CD8-positive, alpha-beta memory T cell (primary cell): ENCODE results near the gene YAP1. TPM values are rescaled to one million over a fixed set of nuclear protein-coding genes. Genes with fewer than 3 reads are reported as not detected.

Experiments
- CTCF ChIA-PET: fragments of 350-600 bp; sonication (Branson Sonifier 250); formaldehyde crosslinking; loops from one replicate; lab custom pipeline; 2021; ENCODE audit warnings: antibody characterized with exemption; lab: Charles Lee
- POLR2A ChIA-PET: fragments of 350-600 bp; sonication (Branson Sonifier 250); formaldehyde crosslinking; loops from one replicate; lab custom pipeline; 2021; ENCODE audit warnings: antibody characterized with exemption; lab: Charles Lee
- DNase-seq, 5 donors: peaks; one replicate each; pipeline versions ENCODE4 v3.0.0 to v3.0.0-alpha.2; 2020 to 2022; ENCODE audit warnings: mixed read lengths in 1 of 5
- H3K27ac ChIP-seq: one replicate; pipeline ENCODE4 v1.7.0; 2013; ENCODE audit warnings: low read depth, mild to moderate bottlenecking, low read length, moderate library complexity
- H3K27me3 ChIP-seq: 2 replicates; pipeline ENCODE4 v1.7.0; 2013; ENCODE audit warnings: low read length, mild to moderate bottlenecking; ENCODE audit not compliant: insufficient read depth, poor library complexity, severe bottlenecking
- H3K36me3 ChIP-seq: 2 replicates; pipeline ENCODE4 v1.7.0; 2013; ENCODE audit warnings: mild to moderate bottlenecking, low read length, moderate library complexity; ENCODE audit not compliant: insufficient read depth
- H3K4me1 ChIP-seq: 2 replicates; pipeline ENCODE4 v1.7.0; 2013; ENCODE audit warnings: mild to moderate bottlenecking, low read length, moderate library complexity; ENCODE audit not compliant: insufficient read depth
- H3K4me3 ChIP-seq: 2 replicates; pipeline ENCODE4 v1.7.0; 2013; ENCODE audit warnings: mild to moderate bottlenecking, low read length
- H3K9me3 ChIP-seq: 2 replicates; pipeline ENCODE4 v1.7.0; 2013; ENCODE audit warnings: mild to moderate bottlenecking, low read length
- H3K27ac Mint-ChIP-seq, 8 donors: one replicate each; pipeline ENCODE4 v1.8.0; 2020 to 2021; ENCODE audit warnings: mixed read lengths in 8 of 8, mild to moderate bottlenecking in 6 of 8, inconsistent platforms in 3 of 8, moderate library complexity in 3 of 8
- H3K27me3 Mint-ChIP-seq, 2 donors: one replicate each; pipeline ENCODE4 v1.8.0; 2020 to 2021; ENCODE audit warnings: mixed read lengths in 2 of 2, mild to moderate bottlenecking in 1 of 2, moderate library complexity in 1 of 2
- H3K36me3 Mint-ChIP-seq, 3 donors: one replicate each; pipeline ENCODE4 v1.8.0; 2020 to 2021; ENCODE audit warnings: mixed read lengths in 3 of 3, inconsistent platforms in 1 of 3, mild to moderate bottlenecking in 1 of 3
- H3K4me1 Mint-ChIP-seq, 3 donors: one replicate each; pipeline ENCODE4 v1.8.0; 2020 to 2021; ENCODE audit warnings: mixed read lengths in 3 of 3, inconsistent platforms in 1 of 3, mild to moderate bottlenecking in 1 of 3
- H3K4me3 Mint-ChIP-seq, 7 donors: one replicate each; pipeline ENCODE4 v1.8.0; 2020 to 2021; ENCODE audit warnings: mixed read lengths in 7 of 7, mild to moderate bottlenecking in 6 of 7, moderate library complexity in 4 of 7, inconsistent platforms in 2 of 7
- H3K9me3 Mint-ChIP-seq, 5 donors: one replicate each; pipeline ENCODE4 v1.8.0; 2020 to 2022; ENCODE audit warnings: mixed read lengths in 5 of 5, mild to moderate bottlenecking in 3 of 5, moderate library complexity in 2 of 5, inconsistent platforms in 1 of 5
- polyA plus RNA-seq: library from polyadenylated mRNA; unstranded; fragments of 300-500 nt; fragmentation: Illumina TruSeq; gene quantifications from one replicate; pipeline ENCODE4 v1.2.3, GENCODE V29; 2021
- total RNA-seq, 2 experiments: library from RNA; stranded (reverse); gene quantifications; one replicate each; pipeline ENCODE4 v1.2.3, GENCODE V29; 2021

Gene YAP1
- total and polyA plus RNA-seq, 3 experiments from 2014 or later, result 0.12 to 0.42 (median 0.20) TPM

DNA sequence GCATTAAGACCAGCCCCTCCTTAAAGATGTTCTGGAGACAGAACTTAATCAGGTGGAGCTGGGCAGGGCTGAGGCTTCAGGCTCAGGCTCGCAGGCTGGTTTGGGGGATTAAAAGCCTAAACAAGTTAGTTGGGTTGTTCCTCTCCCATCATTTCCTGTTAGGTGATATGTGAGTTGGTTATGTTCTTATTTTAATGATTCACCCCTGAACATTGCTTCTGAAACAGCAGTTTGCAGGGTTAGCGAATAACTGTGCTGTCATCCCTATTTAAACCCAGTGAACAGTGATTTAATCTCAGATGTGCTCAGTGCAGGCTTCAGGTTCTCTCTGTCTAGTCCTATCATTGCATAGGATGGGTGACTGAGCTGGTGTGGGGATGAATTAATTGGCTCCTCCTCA is 159.7 kb downstream of the YAP1 start:
- H3K4me1 Mint-ChIP-seq, result peaks cover 20 to 30% (median 29%) of the 10 kb centered on the region in 3 donors
- H3K27me3 Mint-ChIP-seq, result peaks cover 13% of the 10 kb centered on the region in 2 donors
- H3K4me3 ChIP-seq, result no peak overlapping the region
- H3K27me3 ChIP-seq, result no peaks in the 10 kb centered on the region
- no peak overlapping the region for H3K27ac ChIP-seq
- no peak for DNase-seq
- ChIA-PET CTCF (interaction anchor here (0.8 to 2.9 kb wide), 8 partner anchors 10 to 397 kb away, joined by 3 to 9 read pairs (median 4); no protein-coding TSS in a partner anchor), POLR2A (no interaction called here)
- H3K4me1 ChIP-seq, result peaks cover 20% of the 10 kb centered on the region
- no peaks in the 10 kb centered on the region for H3K9me3 ChIP-seq
- peaks cover 0 to 2% (median 0%) of the 10 kb centered on the region in 5 donors for H3K9me3 Mint-ChIP-seq
- peak overlapping the region in 1 of 8 donors; percentile 25 for H3K27ac Mint-ChIP-seq
- H3K36me3 Mint-ChIP-seq, result no peaks in the 10 kb centered on the region
- H3K4me3 Mint-ChIP-seq, result peak overlapping the region in 5 of 7 donors; percentile 32 to 83 (median 75)
- no peaks in the 10 kb centered on the region for H3K36me3 ChIP-seq

DNA sequence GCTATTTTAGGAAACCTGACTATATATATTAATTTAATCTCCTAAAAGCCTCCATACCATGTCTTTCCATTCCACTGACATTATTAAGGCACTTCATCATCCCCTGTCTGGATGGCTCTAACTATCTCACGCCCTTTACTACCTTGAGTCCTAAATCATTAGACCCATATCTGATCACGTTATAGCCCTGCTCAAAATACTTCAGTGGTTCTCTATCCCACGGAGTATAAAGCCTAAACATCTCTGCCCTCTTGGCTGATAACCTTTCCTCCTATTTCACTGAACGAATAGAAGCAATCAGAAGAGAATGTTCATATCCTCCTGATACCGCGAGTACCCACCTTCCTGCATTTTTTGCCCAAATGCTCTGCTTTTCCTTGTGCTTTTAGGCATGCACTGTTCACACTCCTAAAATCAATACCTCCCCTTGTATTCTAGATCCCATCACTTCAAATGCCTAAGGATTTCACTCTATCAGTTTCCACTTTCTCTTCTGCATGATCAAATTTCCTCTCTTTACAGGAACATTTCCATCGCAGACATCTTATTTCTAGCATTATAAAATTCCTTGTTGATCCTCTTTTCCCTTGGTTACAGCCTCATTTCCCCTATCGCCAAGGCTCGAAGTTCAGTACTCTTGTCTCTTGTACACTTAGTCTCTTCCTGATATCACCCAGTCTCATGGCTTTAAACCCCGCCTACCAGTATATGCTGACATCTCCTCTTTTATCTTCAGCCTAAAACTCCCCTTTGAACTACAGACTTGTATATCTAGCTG is 162.0 kb downstream of the YAP1 start:
- Mint-ChIP-seq H3K27ac (no peak overlapping the region), H3K9me3 (peaks cover 0 to 2% (median 0%) of the 10 kb centered on the region in 5 donors), H3K4me1 (peaks cover 20 to 30% (median 29%) of the 10 kb centered on the region in 3 donors), H3K4me3 (no peak overlapping the region), H3K27me3 (peaks cover 17 to 32% of the 10 kb centered on the region in 2 donors), H3K36me3 (peaks cover 0 to 3% (median 0%) of the 10 kb centered on the region in 3 donors)
- DNase-seq, result no peak
- no peak overlapping the region for H3K4me3 ChIP-seq
- H3K27me3 ChIP-seq, result peaks cover 6% of the 10 kb centered on the region
- ChIA-PET CTCF (no interaction called here), POLR2A (no interaction called here)
- H3K9me3 ChIP-seq, result no peaks in the 10 kb centered on the region
- no peak overlapping the region for H3K27ac ChIP-seq
- H3K36me3 ChIP-seq, result no peaks in the 10 kb centered on the region
- H3K4me1 ChIP-seq, result peaks cover 20% of the 10 kb centered on the region

DNA sequence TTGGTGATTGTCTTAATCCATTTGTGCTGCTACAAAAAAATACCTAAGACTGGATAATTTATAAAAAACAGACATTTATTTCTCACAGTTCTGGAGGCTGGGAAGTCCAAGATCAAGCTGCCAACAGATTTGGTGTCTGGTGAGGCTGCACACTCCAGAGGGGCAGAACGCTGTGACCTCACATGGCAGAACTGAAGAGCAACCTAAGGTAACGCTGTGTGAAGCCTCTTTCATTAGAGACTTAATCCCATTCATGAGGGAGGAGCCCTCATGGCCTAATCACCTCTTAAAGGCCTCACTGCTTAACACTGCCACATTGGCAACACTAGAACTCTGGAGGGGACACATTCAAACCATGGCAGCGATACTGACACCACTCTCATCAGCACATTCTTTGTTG is 164.4 kb downstream of the YAP1 start:
- DNase-seq, result no peak
- Histone ChIP-seq H3K4me1 (peaks cover 6% of the 10 kb centered on the region), H3K36me3 (no peaks in the 10 kb centered on the region), H3K4me3 (no peak overlapping the region), H3K27ac (no peak overlapping the region), H3K27me3 (peaks cover 6% of the 10 kb centered on the region), H3K9me3 (no peaks in the 10 kb centered on the region)
- Mint-ChIP-seq H3K27me3 (peaks cover 17 to 35% of the 10 kb centered on the region in 2 donors), H3K36me3 (peaks cover 0 to 3% (median 0%) of the 10 kb centered on the region in 3 donors), H3K4me1 (peaks cover 6 to 11% (median 10%) of the 10 kb centered on the region in 3 donors), H3K9me3 (peaks cover 0 to 2% (median 0%) of the 10 kb centered on the region in 5 donors), H3K27ac (no peak overlapping the region), H3K4me3 (no peak overlapping the region)
- ChIA-PET CTCF (no interaction called here), POLR2A (interaction anchor here (0.6 kb wide), 1 partner anchor 286 kb away, joined by 3 read pairs; no protein-coding TSS in a partner anchor)

DNA sequence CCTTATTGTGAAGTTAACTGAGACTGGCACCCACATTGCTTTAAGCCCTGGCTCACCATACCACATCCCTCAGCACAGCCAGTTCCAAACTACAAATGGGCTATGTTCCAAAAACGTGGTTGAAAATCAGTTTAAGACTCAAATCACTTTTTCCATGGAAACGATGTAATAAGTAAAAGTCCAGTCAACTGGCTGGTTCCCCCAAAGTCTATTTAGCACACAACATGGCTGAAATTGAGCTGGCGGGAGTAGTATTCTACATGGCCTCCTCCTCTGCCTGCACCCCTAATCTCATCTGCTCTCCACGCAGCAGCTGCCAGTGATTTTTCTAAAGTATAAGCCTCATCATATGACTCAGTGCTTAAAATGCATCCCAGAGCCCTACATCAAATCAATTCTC is 166.1 kb downstream of the YAP1 start:
- H3K27me3 Mint-ChIP-seq, result peaks cover 18 to 35% of the 10 kb centered on the region in 2 donors
- peaks cover 6% of the 10 kb centered on the region for H3K27me3 ChIP-seq
- ChIA-PET CTCF (no interaction called here), POLR2A (no interaction called here)
- no peaks in the 10 kb centered on the region for H3K36me3 ChIP-seq
- peaks cover 0 to 2% (median 0%) of the 10 kb centered on the region in 5 donors for H3K9me3 Mint-ChIP-seq
- no peak overlapping the region for H3K27ac Mint-ChIP-seq
- H3K4me3 Mint-ChIP-seq, result no peak overlapping the region
- no peaks in the 10 kb centered on the region for H3K4me1 ChIP-seq
- H3K36me3 Mint-ChIP-seq, result peaks cover 0 to 3% (median 0%) of the 10 kb centered on the region in 3 donors
- DNase-seq, result no peak
- H3K9me3 ChIP-seq, result no peaks in the 10 kb centered on the region
- no peak overlapping the region for H3K4me3 ChIP-seq
- H3K27ac ChIP-seq, result no peak overlapping the region
- H3K4me1 Mint-ChIP-seq, result peaks cover 0 to 5% (median 0%) of the 10 kb centered on the region in 3 donors

DNA sequence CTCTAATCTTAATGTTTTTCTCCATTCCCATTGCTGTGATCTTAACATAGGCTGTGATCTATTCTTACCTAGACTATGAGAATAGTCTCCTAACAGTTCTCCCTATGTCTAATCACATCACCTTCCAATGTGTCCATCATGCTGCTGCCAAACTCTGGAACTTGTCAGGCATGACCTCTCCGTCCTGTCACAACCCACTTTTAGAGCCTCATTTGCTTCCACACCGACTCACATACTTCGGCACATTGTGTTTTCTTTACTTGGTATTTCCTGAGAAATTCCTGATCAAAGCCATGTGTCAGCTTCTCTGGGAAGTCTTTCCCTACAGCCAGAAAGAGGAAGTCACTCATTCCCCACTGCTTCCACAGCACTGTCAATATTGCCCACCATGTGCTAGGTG is 166.5 kb downstream of the YAP1 start:
- Histone ChIP-seq H3K9me3 (no peaks in the 10 kb centered on the region), H3K36me3 (no peaks in the 10 kb centered on the region), H3K4me3 (no peak overlapping the region), H3K27me3 (peaks cover 6% of the 10 kb centered on the region), H3K4me1 (no peaks in the 10 kb centered on the region), H3K27ac (no peak overlapping the region)
- Mint-ChIP-seq H3K27ac (no peak overlapping the region), H3K4me3 (no peak overlapping the region), H3K36me3 (peaks cover 0 to 3% (median 0%) of the 10 kb centered on the region in 3 donors), H3K4me1 (peaks cover 0 to 5% (median 0%) of the 10 kb centered on the region in 3 donors), H3K27me3 (peaks cover 15 to 31% of the 10 kb centered on the region in 2 donors), H3K9me3 (no peaks in the 10 kb centered on the region)
- ChIA-PET POLR2A (no interaction called here), CTCF (no interaction called here)
- no peak for DNase-seq

DNA sequence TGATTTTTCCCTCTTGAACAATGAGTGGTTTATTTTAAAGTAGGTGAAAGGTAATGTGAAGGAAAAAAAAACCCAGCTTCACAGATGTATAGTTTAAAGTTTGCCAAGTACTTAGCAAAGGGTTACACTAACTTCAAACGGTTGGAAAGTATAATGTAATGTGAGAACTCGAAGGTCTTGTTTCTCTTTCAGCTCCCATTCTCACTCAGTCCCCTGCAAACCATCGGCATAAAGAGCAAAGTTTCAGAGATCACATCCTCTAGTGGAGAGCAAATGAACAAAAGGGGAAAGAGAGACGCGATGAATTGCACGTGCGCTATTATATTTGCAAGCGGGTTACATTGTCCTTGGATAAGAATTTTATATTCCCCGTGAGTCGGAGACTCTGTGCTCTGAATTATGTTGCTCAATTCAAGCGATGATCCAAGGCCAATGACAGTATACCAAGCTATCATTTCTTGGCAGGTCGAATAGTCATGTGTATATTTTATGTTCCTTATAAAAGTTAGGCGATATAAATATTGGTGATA is 169.5 kb downstream of the YAP1 start:
- Mint-ChIP-seq H3K27me3 (peaks cover 8 to 22% of the 10 kb centered on the region in 2 donors), H3K36me3 (peaks cover 0 to 5% (median 0%) of the 10 kb centered on the region in 3 donors), H3K9me3 (no peaks in the 10 kb centered on the region), H3K27ac (no peak overlapping the region), H3K4me1 (peaks cover 0 to 5% (median 0%) of the 10 kb centered on the region in 3 donors), H3K4me3 (no peak overlapping the region)
- peaks cover 6% of the 10 kb centered on the region for H3K27me3 ChIP-seq
- no peak overlapping the region for H3K27ac ChIP-seq
- ChIA-PET POLR2A (no interaction called here), CTCF (interaction anchor here (0.7 to 1.7 kb wide), 4 partner anchors 8 to 216 kb away, joined by 3 to 9 read pairs (median 4); no protein-coding TSS in a partner anchor)
- H3K4me3 ChIP-seq, result no peak overlapping the region
- H3K4me1 ChIP-seq, result no peaks in the 10 kb centered on the region
- H3K36me3 ChIP-seq, result no peaks in the 10 kb centered on the region
- DNase-seq, result no peak
- no peaks in the 10 kb centered on the region for H3K9me3 ChIP-seq

DNA sequence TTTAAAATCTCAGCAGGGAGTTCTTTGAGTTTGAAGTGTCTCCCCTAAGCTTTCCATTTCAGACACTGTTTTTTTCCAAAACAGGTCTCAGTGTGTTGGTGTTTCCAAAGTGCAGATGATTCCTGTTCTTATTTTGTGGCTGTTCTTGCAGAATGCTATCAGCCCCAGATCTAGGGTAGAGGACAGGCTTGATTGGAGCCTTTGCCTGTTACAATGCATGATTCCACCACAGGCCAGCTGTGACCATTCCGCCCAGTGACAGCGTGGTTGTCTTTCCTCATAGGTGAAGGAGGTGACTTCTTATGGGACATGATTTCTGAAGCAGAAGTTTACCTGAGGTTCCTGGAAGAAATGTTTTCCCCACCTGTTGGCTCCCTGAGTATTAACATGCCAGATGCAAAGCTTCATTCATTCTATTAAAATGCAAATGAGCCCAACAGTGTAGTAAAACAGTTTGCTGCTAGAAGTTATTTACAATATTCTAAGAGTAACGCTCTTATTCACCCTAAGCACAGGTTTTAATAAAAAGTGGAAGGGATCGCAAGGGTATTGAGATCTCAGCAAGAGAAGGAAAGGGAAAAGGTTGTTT is 170.1 kb downstream of the YAP1 start:
- H3K4me3 Mint-ChIP-seq, result no peak overlapping the region

More for the DNA sequence above, 170.1 kb downstream of the YAP1 start:
- H3K36me3 ChIP-seq, result no peaks in the 10 kb centered on the region
- Mint-ChIP-seq H3K27ac (no peak overlapping the region), H3K4me1 (peaks cover 0 to 5% (median 0%) of the 10 kb centered on the region in 3 donors), H3K36me3 (peaks cover 0 to 5% (median 0%) of the 10 kb centered on the region in 3 donors), H3K27me3 (peaks cover 8 to 21% of the 10 kb centered on the region in 2 donors), H3K9me3 (no peaks in the 10 kb centered on the region)
- H3K27me3 ChIP-seq, result peaks cover 6% of the 10 kb centered on the region
- H3K4me3 ChIP-seq, result no peak overlapping the region
- ChIA-PET POLR2A (no interaction called here), CTCF (interaction anchor here (1.7 kb wide), 1 partner anchor 8 kb away, joined by 9 read pairs; no protein-coding TSS in a partner anchor)
- no peaks in the 10 kb centered on the region for H3K4me1 ChIP-seq
- no peak overlapping the region for H3K27ac ChIP-seq
- no peaks in the 10 kb centered on the region for H3K9me3 ChIP-seq
- DNase-seq, result no peak
